ENCODE results near the gene KCTD13.
A peak's percentile ranks its signal among the peaks of the same experiment; 100 is the strongest.
"Not testable (repeated sequence)": the region's sequence is repeated elsewhere in the genome, so short reads cannot be mapped to it uniquely, and the experiment has no call there.

KCTD13 gene

GRCh38 chr16:29971304-29971703, 45.3 kb upstream of the KCTD13 start:
- DNase-seq (ENCODE audit: extremely low read depth, low read depth): no peak
- TF ChIP-seq CTCF (IDR thresholded peaks at IDR 0.05; ENCODE audit: low read depth, low read length): no peak

- DNase-seq (ENCODE audit: extremely low read depth, low read depth): no peak
- TF ChIP-seq CTCF (IDR thresholded peaks at IDR 0.05; ENCODE audit: low read depth, low read length): no peak
These were observed 42.2 kb upstream of the KCTD13 start for GRCh38 chr16:29968205-29968604.

GRCh38 chr16:29963021-29963743, 37.2 kb upstream of the KCTD13 start:
- no peak for TF ChIP-seq CTCF (IDR thresholded peaks at IDR 0.05; ENCODE audit: low read depth, low read length)

GRCh38 chr16:29962344-29962994, 36.4 kb upstream of the KCTD13 start:
- DNase-seq (ENCODE audit: extremely low read depth, low read depth): no peak
- no peak for TF ChIP-seq CTCF (IDR thresholded peaks at IDR 0.05; ENCODE audit: low read depth, low read length)

More at GRCh38 chr16:29963021-29963743, 37.2 kb upstream of the KCTD13 start:
- no peak for DNase-seq (ENCODE audit: extremely low read depth, low read depth)

- DNase-seq (ENCODE audit: extremely low read depth, low read depth): peak; percentile 67
- peak; percentile 17 for TF ChIP-seq CTCF (IDR thresholded peaks at IDR 0.05; ENCODE audit: low read depth, low read length)
These were observed 35.7 kb upstream of the KCTD13 start, which contains the start of gene TMEM219 for GRCh38 chr16:29961479-29962343. TSS of gene TMEM219 (plus strand) at chr16:29962079. CDS start at chr16:29963144, 1,065 bp downstream.

GRCh38 chr16:29961127-29961478, 35.1 kb upstream of the KCTD13 start:
- TF ChIP-seq CTCF (IDR thresholded peaks at IDR 0.05; ENCODE audit: low read depth, low read length): no peak
- DNase-seq (ENCODE audit: extremely low read depth, low read depth): no peak

GRCh38 chr16:29959821-29960220, 33.8 kb upstream of the KCTD13 start:
- DNase-seq (ENCODE audit: extremely low read depth, low read depth): not testable (repeated sequence)
